Measurements from ENCODE around the gene TMEM273.

The TMEM273 gene, protein sequence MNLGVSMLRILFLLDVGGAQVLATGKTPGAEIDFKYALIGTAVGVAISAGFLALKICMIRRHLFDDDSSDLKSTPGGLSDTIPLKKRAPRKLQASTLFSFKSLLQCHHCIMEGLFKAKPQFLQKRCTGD

DNA sequence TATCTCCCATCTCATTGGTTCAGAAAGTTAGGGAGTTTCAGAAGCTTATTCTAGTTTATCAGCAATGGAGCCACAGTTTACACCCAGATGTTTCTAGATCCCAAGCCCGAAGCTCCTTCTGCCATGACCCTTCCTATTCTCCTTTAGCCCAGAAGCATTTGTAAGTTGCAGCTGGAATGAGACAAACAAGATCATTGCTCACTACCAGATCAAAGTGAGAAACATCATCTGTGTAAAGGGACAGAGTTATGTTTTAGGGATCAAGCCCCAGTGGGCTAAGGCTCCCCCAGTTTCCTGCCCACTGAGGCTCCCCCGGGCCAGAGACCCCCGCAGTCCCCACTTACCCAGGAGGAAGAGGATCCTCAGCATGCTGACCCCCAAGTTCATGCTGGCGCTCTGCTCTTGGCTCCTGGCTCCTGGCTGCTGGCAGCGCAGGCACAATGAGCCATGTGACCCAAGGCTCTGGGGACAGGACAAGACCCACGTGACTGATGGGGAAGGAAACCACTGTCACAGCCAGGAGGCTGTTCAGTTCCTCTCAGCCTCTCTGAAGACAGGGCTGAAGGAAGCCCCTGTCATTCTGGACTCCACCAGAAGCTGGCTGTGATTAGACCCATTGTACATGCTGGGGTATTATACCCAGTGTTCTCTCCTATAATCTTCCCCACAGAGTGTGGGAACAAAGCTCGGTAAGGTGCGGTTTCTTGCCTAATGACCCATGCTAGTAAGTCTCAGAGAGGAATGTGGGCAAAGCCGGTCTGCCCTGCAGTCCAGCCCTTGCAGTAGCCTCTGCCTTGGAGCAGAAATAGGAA is at the start of gene TMEM273:
TMEM273 (minus strand) TSS at position 442 of the 812 bp plus-strand sequence; CDS start at position 387, 55 bp downstream.
- in situ Hi-C loops (cut with MboI; ENCODE audit: low sequenced_read_pairs) = loop anchor here (25.0 kb wide), 1 partner anchor 101 kb away; no protein-coding TSS in a partner anchor

DNA sequence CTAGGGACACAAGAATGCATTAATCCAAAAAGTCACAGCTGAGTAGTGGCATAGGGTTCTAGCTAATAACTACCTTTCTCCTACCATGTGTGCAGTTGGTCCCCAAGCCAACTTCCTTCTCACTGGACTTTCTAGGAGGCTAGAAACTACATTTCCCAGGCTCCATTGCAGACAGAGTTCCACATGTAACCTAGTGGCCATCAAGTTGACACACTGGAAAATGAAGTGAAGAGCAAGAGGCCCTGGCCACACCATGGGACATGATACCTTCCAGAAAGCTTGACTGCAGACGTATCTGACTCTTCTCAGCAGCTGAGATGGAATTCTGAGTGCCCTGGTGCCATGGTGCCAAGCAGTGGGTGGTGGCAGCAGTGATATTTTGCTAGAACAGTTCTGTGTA is 49.8 kb upstream of the TMEM273 start:
- in situ Hi-C loops (cut with MboI; ENCODE audit: low sequenced_read_pairs) = no loop called here

DNA sequence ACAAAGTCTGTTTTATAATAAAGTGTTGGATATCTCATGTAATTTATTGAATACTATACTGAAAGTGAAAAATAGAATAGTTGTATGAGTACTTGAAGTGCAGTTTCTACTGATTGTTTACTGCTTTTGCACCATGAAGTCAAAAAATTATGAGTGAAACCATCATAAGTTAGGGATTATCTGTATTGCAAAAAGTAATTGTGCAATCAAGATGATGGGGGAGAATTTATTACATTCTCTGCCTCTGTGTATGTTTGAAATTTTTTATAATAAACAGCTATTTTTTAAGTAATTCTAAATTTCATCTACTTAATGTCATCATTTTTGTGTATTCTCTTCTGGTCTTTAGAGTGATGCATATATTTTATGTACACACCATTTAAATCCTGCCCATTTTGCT is 47.2 kb upstream of the TMEM273 start:
- in situ Hi-C loops (cut with MboI; ENCODE audit: low sequenced_read_pairs) = no loop called here

DNA sequence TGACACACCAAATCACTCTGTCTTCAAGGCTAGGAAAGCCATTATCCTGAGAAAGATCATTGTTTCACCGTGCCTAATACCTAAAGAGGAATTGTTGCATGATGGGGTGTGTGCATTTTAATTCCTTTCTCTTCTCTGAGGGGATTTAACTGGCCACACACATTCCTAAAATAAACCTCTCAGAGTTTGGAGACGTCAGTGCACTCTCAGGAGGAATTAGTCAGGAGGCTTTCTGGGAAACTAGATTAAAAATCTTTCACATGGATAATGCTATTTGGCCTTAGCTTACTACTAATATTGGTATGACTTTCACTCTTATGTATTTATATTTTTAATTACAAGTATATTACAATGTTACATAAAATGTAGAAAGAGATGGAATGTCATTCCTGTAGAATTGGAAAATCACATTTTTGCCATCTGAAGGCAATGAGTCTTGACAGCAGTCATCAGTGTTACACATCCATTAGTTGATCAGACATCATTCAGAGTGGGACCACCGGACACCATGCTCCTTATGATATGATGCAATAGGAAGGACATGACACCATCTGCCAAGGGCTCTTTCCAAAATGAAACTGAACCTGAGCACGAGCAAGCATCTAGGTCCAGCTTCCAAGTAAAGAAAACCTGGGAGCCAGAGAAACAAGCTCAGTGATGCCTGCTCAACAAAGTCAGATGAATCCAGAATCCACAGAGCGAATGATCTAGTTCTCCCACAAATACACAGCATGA is 43.1 kb upstream of the TMEM273 start:
- in situ Hi-C loops (cut with MboI; ENCODE audit: low sequenced_read_pairs) = no loop called here

DNA sequence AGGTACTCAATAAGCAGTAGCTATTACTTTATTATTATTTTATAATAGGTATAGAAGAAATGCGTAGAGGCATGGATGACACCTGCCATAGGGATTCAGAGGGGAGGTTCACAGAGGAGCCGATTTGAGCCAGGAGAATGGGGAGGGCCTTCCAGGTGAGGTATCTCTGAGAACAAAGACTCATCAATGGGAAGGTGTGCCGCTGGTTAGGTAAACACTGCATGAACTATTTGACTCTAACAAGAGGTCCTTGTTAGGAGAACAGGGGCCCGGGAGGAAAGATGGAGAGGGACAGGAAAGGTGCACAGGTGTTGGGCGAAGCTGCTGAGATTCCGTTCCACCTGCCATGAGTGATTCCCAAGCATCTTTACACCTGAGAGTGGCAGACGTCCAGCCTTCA is 41.8 kb upstream of the TMEM273 start:
- in situ Hi-C loops (cut with MboI; ENCODE audit: low sequenced_read_pairs) = no loop called here

DNA sequence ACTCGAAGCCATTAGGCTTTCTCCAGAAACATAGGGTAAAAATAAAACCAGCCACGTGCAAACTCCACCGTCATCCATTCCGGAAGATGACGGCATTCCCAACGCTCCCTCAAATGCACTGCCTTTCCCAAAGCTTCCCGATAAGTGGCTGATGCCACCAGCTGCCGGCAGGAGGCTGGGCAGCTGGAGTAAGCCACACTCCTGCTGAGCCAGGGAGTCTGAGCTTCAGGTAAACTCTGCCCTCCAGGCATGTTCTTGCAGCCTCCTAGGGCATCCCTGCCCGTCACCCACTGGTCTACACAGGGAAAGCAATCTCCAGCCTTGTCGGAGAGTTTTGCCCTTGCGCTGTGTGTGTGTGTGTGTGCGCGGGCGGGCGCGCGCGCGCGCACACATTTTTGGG is 40.5 kb upstream of the TMEM273 start:
- in situ Hi-C loops (cut with MboI; ENCODE audit: low sequenced_read_pairs) = no loop called here

DNA sequence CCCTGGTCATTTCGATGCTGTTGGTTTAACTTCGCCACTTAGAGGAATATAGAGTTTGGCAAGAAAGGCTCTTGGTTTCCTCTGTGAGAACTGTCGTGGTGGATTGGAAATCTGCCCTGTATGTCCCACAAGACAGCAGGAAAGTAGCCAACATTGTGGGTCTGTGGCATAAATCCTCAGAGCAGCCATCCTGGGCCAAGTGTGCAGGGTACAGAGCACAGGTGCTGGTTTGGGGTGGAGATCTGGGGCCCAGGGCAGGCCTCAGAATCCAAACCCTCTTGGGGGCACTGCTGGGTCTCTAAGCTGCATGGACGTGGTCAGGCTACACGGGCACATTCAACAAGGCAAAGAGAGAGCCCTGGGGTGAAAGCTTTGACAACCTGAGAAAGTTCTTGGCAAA is 39.2 kb upstream of the TMEM273 start:
- in situ Hi-C loops (cut with MboI; ENCODE audit: low sequenced_read_pairs) = no loop called here

DNA sequence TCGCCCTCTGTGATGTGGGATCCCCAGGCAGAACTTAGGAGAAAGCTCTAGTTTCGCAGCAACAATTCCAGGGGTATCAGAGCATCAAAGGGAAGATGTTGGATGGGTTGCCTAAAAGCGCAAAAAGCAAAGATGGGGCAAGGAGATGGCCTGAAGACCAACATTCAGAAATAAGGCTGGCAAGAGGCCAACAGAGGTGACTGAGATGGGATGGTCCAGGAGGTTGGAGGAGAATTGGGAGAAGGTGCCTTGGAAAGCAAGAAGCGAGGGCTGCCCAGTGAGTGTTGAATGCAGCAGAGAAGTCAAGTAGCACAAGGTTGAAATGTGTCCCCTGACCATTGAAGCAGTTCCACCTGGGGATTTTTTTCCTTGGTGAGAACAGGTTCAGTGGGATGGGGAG is 38.4 kb upstream of the TMEM273 start:
- in situ Hi-C loops (cut with MboI; ENCODE audit: low sequenced_read_pairs) = no loop called here

DNA sequence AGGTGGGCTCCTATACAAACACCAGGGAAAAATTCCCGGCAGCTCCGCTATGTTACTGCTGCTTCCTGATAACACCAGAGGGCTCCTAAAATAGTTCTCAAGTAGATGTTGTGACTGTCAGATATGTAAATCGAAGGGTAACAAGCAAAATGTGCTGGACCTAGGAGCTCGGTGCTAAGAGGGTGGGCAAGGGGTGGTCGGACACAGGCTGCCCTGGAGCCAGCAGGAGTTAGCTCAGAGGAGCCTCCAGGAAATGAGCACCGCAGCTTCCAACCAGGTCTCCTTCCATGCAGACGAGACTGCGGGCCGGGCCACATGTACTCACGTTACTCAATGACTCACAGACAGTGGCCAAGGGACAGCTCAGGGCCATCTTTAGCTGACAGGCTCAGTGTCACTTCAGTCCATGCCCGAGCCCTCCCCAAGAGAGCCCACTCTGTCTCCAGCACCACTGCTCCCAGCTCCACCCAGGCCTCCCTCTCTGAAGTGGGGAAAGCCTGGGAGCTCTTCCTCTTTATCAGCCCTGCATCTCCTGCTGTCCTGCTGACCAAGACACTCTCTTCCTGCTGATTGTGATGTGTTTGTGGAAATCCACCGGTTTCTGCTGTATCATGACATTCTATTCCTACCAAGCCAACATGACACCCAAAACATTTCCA is 37.2 kb upstream of the TMEM273 start:
- in situ Hi-C loops (cut with MboI; ENCODE audit: low sequenced_read_pairs) = no loop called here

DNA sequence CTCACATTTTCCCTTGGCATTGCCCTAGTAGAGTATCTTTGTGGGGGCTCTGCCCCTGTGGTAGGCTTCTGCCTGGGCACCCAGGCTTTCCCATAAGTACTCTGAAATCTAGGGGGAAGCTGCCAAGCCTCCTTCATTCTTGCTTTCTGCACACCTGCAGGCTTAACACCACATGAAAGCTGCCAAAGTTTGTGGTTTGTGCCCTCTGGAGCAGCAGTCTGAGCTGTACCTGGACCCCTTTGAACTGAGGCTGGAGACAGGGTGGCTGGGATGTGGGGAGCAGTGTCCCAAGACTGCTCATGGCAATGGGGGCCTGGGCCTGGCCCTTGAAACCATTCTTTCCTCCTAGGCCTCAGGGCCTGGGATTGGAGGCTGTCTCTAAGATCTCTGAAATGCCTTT is 35.0 kb upstream of the TMEM273 start:
- in situ Hi-C loops (cut with MboI; ENCODE audit: low sequenced_read_pairs) = no loop called here

DNA sequence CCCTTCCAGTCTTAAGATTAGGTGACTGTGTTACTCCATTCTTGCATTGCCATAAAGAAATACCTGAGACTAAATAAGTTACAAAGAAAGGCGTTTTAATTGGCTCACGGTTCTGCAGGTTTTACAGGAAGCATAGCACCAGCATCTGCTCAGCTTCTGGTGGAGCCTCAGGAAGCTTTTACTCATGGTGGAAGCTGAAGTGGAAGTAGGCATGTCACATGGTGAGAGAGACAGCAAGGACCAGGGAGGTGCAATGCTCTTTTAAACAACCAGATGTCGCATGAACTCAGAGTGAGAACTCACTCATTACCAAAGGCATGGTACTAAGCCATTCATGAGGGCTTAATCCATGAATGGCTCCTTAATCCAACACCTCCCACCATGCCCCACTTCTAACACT is 34.0 kb upstream of the TMEM273 start:
- in situ Hi-C loops (cut with MboI; ENCODE audit: low sequenced_read_pairs) = no loop called here

DNA sequence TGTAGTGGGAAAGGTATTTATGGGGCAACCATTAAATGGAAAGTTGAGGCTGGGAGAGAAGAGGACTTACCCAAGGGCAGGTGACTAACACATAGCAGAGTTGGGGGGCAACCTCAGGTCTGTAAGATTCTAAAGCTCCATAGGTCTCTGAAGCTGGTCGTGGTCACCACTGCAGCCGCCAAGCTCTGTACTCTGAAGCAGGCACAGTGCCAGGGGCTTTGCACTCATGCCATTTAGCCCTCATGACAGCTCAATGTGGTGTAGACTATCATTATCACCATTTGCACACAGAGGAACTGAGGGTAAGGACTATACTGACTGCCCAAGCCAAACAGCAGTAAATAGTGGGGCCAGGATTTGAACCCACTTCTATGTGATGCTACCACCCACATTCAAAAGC is 32.5 kb upstream of the TMEM273 start:
- in situ Hi-C loops (cut with MboI; ENCODE audit: low sequenced_read_pairs) = no loop called here

DNA sequence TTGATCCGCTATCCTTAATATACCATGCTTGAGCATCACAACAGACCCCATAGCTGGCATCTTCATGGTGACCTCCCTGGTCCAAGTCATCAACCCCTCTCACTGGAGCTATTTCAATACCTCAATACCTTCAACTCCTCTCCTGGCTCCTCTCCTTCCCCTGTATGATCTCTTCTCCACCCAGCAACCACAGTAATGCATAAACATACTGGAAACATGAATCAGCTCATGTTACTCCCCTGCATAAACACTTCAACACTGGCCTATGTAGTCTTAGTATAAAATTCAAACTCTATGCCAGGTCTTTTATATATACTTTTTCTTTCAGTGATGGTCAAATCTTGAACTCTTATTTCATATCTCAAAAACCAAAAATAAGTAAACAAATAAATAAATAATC is 31.8 kb upstream of the TMEM273 start:
- in situ Hi-C loops (cut with MboI; ENCODE audit: low sequenced_read_pairs) = no loop called here

DNA sequence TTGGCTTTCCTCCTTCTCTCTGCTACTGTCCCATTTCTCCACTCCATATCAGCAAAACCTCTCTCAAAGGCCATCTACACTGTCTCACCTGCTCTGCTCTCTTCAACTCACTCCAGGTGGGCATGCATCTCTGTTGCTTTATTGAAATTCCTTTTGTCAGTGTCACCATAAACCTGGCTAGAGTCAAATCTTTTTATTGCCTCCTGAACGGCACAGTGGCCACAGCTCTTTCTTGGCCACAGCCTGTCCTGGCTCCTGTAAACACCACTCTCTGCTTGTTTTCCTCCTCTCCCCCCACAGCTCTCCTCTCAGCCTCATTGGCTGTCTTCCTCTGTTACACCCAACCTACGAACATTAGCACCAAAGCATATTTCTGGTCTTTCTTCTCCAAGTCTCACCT is 31.1 kb upstream of the TMEM273 start:
- in situ Hi-C loops (cut with MboI; ENCODE audit: low sequenced_read_pairs) = no loop called here

DNA sequence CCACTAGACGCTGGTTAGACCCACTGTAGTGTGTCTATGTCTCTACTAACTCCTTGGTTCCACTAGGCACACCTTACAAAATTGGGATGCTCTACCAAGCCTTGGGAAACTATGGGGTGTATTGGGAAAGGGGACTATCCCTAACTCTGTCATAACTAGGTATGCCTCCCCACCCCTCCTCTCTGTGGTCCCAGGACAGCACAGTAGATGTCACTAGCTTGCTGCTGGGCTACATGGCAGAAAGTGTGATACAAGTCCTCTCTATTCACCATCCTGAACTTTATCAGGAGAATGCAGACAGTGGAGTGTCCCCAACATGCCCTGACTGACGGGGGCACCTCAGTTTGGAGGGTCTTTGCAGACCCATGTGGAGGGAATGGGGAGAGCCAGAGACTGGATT is 30.3 kb upstream of the TMEM273 start:
- in situ Hi-C loops (cut with MboI; ENCODE audit: low sequenced_read_pairs) = no loop called here

DNA sequence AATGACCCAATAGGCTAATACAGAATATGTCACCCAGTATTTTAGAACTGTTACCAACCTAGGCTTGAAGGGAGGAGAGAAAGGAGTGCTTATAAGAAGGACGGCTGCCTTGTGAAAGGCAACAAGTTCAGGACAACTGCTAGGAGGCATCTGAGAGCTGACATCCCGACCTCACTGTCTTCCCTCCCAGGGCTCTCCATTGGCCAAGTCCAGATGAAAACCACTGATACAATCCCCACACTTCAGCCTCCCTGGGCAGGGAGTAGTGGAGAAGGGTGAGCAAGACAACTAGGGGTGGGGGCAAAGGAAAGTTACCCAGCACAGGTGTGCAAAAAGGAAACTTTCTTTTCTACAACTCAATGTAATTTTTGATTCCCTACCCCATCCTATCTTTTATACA is 29.5 kb upstream of the TMEM273 start:
- in situ Hi-C loops (cut with MboI; ENCODE audit: low sequenced_read_pairs) = no loop called here

DNA sequence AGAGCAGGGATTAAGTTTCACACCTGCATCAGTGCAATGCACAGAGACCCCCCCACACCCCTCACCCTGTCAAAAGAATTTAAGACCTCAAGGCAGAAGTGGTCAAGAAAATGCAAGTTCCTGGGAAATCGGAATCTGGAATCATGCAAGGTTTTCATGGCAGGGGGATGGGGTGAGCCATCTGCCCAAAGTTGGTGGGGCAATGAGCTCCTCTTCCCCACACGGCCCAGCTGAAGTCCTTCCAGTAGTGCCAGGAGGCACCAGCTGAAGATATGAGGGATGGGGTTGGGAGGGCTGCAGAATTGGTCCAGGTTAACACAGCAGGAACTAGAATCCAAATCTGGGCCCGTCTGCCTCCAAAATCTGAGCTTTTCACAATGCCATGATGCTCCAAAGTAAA is 25.0 kb upstream of the TMEM273 start:
- in situ Hi-C loops (cut with MboI; ENCODE audit: low sequenced_read_pairs) = no loop called here

DNA sequence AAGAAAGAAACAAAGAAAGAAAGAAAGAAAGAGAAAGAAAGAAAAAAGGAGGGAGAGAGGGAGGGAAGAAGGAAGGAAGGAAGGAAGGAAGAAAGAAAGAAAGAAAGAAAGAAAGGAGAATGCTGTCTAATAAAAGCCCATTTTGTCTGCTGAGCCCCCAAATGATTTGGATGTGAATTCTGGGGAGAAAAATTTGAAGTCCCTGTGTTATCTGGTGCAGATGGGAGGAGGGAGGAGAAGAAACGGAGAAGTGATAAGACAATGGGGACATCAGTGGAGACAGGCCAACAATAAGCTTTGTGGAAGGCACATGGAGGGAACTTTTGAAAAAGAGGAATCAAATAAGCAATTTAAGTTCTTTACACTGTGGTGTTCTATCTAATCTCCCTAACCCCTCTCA is 24.6 kb upstream of the TMEM273 start:
- in situ Hi-C loops (cut with MboI; ENCODE audit: low sequenced_read_pairs) = no loop called here

DNA sequence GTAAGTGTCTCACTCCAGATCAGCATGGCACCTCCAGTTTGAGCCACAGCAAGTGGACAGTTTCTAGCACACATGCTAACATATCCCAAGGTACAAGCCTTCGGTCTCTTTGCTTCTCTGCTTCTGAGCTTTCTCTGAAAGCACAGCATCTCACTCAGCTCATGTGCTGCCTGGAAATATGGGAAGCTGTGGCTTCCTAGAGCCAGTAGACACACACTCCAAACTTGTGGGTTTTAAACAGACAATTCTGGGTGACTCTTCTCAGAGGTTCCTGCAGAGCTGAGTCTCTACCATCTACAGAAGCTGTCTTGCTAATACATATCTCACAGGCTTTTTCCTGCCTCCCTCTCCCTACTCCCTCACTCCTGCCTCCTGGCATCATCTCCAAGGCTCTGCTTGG is 23.9 kb upstream of the TMEM273 start:
- in situ Hi-C loops (cut with MboI; ENCODE audit: low sequenced_read_pairs) = no loop called here

DNA sequence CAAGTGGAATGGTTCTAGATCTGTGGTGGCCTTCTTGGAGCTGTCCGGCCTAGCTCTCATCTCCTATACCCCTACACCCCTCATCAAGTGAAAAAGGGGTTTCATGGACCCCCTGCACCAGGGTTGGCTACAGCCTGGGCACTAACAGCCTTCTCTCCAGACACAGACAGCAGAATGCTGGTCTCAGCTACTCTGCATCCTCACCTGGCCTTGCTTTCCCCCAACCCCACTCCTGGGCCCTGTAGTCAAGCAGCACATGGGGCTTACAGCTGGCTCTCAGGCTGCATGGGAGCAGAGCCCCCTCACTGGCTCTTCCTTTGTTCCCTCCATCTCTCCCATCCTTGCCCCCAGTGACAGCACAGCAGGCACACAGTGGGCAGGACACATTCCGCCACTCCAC is 20.8 kb upstream of the TMEM273 start:
- in situ Hi-C loops (cut with MboI; ENCODE audit: low sequenced_read_pairs) = no loop called here

DNA sequence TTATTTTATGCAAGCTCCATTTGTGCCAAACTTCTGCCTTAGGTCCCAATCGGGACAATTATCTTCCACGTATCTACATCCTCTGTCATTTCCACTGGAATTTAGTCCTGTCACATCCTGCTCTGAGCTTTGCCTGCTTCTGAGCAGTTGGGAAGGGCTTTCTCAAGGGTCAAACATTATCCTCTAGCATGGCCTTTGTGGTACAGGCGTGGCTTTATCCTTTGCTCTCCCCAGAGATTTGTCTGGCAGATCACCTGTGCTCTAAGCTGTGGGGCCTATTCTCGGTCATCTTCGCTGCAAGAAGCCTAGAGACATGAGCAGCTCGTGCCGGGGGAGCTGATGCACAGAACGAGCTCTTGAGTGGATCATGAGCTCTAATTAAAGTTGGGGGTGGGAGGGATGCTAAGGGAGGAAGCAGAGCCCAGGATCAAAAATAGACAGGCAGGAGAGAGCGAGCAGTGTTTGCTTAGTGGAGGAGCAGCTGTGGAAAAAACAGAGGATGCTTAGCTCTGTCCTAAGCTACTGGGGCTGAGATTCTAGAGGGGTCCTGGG is 19.8 kb upstream of the TMEM273 start:
- in situ Hi-C loops (cut with MboI; ENCODE audit: low sequenced_read_pairs) = no loop called here
